ENCODE data around the gene TSHZ1.

The TSHZ1 gene

DNA sequence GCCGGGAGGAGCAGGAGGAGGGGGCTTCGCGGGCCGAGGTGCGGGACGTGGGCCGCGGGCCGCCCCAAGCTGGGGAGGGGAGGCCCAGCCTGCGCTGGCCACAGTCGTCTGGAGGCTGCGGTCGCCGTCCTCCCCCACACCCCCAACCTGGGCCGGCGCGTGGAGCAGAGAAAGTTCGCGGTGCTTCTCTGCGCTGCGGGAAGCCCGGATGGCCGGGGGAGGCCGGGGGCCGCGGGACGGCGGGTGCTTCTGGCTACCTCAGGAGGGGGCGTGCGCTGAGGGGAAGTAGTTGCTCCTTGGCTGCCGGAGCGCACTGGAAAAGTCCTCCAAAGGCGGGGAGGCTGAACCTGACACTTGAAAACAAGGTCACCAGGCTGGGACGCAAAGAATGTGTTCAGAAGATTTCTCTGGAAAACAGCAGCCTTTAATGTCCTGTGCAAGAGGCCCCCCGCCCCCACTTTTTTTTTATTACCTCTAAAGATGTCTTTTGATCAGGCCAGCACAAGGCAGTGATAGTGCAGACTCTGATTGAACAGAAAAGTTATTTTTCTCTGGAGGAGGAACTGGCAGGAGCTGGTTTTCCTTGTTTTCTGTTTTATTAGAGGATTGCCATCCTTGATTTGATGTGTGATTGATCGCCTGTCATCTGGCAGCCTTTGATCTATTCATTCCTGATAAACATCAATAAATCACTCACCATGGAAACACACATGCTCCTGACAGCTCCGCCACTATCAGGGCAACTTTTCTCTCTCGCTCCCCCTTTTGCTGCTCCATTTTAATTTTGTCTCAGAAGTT, 1.6 kb downstream of the TSHZ1 start:
- H3K9ac ChIP-seq: peak overlapping the region; percentile 90
- no peaks in the 10 kb centered on the region for H3K36me3 ChIP-seq
- H3K9me3 ChIP-seq: no peaks in the 10 kb centered on the region
- peak overlapping the region; percentile 98 for H3K4me3 ChIP-seq
- peaks cover 54% of the 10 kb centered on the region for H4K20me1 ChIP-seq
- peak overlapping the region; percentile 87 for H3K4me2 ChIP-seq
- peaks cover 45% of the 10 kb centered on the region for H3K4me1 ChIP-seq
- H3K27me3 ChIP-seq: peaks cover 10% of the 10 kb centered on the region
- no peak for TF ChIP-seq Cebpa-rat (IDR thresholded peaks at IDR 0.05)
- peak overlapping the region; percentile 82 for H3K27ac ChIP-seq

DNA sequence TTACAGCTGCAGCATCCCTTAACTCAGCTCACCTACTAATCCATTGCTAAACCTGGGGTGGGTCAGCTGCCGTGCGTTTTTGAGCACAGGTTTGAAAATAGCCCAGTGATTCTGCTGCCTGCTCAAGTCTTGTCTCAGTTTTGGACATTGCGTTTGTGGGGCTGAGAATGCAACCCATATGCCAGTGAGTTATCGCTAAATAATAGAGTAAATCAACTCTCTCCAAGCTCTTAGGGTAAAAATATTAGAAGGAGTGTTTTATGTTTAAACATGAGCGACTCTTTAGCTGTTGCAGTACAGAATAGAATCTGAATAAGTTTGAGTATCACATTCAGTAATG, 2.1 kb downstream of the TSHZ1 start:
- no peaks in the 10 kb centered on the region for H3K9me3 ChIP-seq
- H3K4me2 ChIP-seq: peak overlapping the region; percentile 87
- TF ChIP-seq Cebpa-rat (IDR thresholded peaks at IDR 0.05): no peak
- H3K36me3 ChIP-seq: no peaks in the 10 kb centered on the region
- peak overlapping the region; percentile 98 for H3K4me3 ChIP-seq
- H3K27me3 ChIP-seq: peaks cover 5% of the 10 kb centered on the region; the same call in 1 of the 2 replicates
- peaks cover 40% of the 10 kb centered on the region for H3K4me1 ChIP-seq
- H3K9ac ChIP-seq: peak overlapping the region; percentile 90; the same call in 1 of the 2 replicates
- peaks cover 54% of the 10 kb centered on the region for H4K20me1 ChIP-seq
- no peak overlapping the region for H3K27ac ChIP-seq

DNA sequence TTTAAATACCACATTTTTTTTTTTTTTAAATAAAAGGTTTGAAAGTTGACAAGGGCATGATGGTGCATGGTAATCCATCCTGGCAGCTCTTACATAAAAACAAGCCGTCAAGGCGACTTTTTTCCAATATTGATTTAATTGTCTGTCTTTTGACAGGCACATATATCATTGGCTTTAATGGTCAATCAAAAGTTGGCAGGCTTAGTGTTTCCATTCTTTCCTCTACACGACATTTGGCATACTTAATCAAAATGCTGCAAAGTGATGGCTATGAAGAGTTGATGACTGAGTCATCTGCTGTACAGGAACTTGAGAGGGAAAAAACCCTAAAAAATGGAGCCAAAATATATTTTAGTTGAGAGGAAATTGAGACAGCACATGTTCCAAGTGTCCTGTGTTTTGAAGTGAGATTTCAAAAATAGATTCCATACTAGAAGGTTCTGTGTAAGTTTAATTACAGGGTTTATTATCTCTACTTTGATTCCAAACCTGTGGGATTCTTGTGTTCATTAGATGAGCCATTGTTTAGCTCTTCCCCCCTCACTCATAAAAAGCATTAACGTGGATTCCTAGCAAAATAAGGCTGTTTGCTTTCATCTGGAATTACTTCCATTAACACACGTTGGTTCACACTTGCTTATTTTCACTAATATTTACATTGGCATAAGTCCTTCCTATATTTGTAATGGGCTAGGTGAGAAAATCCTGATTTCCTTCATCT, 3.2 kb downstream of the TSHZ1 start:
- Histone ChIP-seq H4K20me1 (peaks cover 59% of the 10 kb centered on the region), H3K4me2 (0 out of 2 replicates have a peak overlapping the region, but pooled peaks have one; percentile 87), H3K27me3 (no peaks in the 10 kb centered on the region), H3K27ac (no peak overlapping the region), H3K36me3 (no peaks in the 10 kb centered on the region), H3K4me1 (peaks cover 36% of the 10 kb centered on the region), H3K4me3 (no peak overlapping the region), H3K9ac (no peak overlapping the region), H3K9me3 (no peaks in the 10 kb centered on the region)
- no peak for TF ChIP-seq Cebpa-rat (IDR thresholded peaks at IDR 0.05)

DNA sequence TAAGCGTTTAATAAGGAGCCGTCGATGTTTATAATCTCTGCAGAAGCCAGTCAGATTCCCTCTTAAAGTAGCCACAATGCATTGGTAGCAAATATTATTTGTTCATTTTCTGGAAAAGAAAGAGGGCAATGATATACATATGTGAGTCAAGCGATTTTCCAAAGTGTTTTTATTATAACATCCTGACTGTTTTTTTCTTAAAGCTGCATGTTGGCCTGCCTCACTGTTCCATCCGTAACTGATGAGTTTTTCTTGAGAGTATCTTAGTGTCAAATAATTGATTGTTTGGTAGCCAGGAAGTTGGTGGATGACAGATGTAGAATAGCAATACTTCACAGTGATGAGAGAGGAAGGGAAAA, 3.7 kb downstream of the TSHZ1 start:
- Histone ChIP-seq H3K36me3 (no peaks in the 10 kb centered on the region), H3K4me1 (peaks cover 36% of the 10 kb centered on the region), H4K20me1 (peaks cover 64% of the 10 kb centered on the region), H3K4me2 (no peak overlapping the region), H3K9ac (no peak overlapping the region), H3K27ac (no peak overlapping the region), H3K4me3 (no peak overlapping the region), H3K27me3 (no peaks in the 10 kb centered on the region), H3K9me3 (no peaks in the 10 kb centered on the region)
- no peak for TF ChIP-seq Cebpa-rat (IDR thresholded peaks at IDR 0.05)

DNA sequence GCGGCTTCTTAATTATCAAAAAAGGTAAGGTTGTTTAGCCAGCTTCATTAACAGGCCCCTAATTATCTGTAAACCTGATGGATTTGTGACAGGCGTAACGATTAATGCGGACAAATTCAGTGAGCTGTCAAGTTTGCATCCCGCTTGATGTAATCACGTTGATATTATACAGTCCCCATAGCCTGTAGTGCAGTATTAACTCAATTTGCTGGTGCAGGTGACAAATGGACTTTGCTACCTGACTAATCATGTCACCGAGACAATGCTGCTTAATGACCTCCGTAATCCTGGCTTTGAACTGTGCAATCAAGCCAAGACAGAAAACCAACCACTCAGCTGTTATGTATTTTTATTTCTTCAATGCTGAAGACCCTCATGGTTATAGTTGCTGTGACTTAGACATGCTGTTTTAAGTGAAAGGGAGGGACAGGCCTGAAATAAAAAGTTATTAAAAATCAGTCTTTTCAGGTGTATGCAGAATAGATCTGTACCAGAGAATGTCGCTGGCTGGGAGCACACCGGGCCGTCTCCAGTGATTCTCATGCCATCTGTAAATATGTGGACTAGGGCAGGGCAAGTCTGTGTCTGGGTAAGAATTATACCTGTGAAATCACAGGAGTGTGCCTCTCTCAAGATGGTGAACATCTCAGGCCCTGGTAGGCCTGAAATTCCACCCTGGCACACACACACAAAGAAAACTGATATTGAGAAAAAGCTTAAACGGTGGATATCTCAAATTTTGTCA, 4.3 kb downstream of the TSHZ1 start:
- Histone ChIP-seq H3K4me3 (no peak overlapping the region), H4K20me1 (peaks cover 70% of the 10 kb centered on the region), H3K4me2 (no peak overlapping the region), H3K27me3 (no peaks in the 10 kb centered on the region), H3K36me3 (no peaks in the 10 kb centered on the region), H3K9me3 (no peaks in the 10 kb centered on the region), H3K4me1 (peaks cover 35% of the 10 kb centered on the region), H3K27ac (no peak overlapping the region), H3K9ac (no peak overlapping the region)
- TF ChIP-seq Cebpa-rat (IDR thresholded peaks at IDR 0.05): no peak

DNA sequence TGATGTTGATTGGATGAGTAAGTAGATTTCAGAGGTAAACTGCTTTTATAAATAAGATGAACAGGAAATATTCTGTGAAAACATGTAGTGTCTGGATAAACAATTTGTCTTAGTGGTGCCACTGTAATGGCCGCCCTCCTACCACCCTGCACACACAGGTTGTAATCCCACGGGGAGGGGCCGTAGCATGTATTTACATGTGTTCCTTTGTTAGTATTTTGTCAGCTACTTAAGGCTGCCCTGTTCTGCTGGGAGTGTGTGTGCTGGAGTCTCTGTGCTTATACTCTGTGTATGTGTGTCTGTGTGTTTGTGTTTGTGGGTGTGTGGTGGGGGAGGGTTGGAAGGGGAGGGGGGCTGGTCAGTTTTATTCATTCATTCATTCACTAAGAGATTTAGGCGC, 5.1 kb downstream of the TSHZ1 start:
- peaks cover 30% of the 10 kb centered on the region for H3K4me1 ChIP-seq
- no peak for TF ChIP-seq Cebpa-rat (IDR thresholded peaks at IDR 0.05)
- no peaks in the 10 kb centered on the region for H3K36me3 ChIP-seq
- H3K9ac ChIP-seq: no peak overlapping the region
- H3K9me3 ChIP-seq: no peaks in the 10 kb centered on the region
- H3K4me2 ChIP-seq: no peak overlapping the region
- H3K27ac ChIP-seq: no peak overlapping the region
- no peaks in the 10 kb centered on the region for H3K27me3 ChIP-seq
- no peak overlapping the region for H3K4me3 ChIP-seq
- H4K20me1 ChIP-seq: peaks cover 78% of the 10 kb centered on the region

DNA sequence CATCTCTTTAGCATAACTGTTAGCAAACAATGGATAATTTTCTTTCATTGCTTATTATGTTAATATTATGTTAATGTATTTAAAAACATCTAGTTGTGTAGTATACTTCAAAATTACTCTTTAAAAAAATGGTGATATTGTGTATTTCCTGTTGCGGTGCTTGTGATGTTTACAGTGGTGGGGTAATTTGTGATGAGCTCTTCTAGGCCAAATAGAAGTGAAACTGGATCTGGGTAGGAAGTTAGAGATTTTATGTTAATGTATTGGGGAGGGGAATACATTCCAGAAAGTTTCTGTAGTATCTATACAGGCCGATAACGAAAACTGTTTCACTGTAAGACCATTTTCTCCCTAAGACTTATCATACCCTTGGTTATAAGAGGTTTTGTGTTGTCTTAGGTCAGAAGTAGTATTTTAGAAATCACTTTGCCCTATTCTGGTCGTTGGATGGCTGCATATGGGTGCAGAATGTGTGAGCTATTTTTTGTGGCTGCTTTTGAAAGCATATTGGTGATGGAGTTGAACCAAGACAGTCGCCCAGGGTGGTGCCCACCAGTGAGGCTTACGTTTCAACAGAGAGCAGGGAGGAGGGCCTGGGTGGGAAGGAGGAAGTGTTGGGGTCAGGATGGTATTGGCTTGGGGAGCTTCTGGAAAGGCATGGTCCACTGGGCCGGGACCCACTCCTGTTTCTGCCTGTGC, 5.8 kb downstream of the TSHZ1 start:
- H3K4me3 ChIP-seq: no peak overlapping the region
- peaks cover 30% of the 10 kb centered on the region for H3K4me1 ChIP-seq
- no peak overlapping the region for H3K9ac ChIP-seq
- no peaks in the 10 kb centered on the region for H3K27me3 ChIP-seq
- peak overlapping the region; percentile 6; the same call in 1 of the 2 replicates for H3K4me2 ChIP-seq
- H3K9me3 ChIP-seq: no peaks in the 10 kb centered on the region
- H4K20me1 ChIP-seq: peaks cover 85% of the 10 kb centered on the region
- no peak for TF ChIP-seq Cebpa-rat (IDR thresholded peaks at IDR 0.05)
- no peak overlapping the region for H3K27ac ChIP-seq
- H3K36me3 ChIP-seq: no peaks in the 10 kb centered on the region

DNA sequence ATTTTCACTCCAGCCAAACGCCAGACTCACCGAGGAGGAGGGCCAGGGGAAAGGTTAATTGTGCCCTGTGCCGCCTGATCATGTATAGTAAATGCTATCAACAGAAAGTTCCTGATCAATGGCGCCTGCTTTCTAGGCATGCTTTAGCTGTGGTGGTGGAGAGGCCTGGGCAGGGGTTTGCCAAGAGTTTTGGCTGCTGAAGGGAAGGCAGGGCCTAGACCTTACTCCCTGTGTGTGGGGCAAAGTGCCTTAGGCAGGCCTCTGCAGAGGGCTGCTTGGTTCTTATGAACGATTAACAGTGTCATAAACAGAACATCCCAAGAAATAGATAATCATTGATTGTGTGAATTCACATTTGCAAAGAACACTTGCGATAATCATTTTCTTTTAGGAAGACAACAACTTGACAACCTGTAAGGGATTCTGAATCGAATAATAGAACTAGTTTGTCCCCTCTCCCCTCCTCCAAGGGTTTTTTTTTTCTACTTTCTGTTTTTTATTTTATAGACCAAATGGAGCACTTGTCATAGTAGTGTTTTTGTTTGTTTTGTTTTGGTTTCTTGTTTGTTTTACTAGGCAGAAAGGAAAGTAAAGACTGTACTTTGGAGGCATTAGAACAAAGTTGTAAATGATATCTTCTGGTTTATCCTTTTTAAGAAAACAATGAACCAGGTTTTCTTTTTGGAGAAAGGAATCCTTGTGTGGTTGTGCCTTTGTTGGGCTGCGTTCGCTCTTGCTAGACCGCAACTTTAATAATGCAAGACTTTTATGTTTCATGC, 6.5 kb downstream of the TSHZ1 start:
- Histone ChIP-seq H3K4me2 (peak overlapping the region; percentile 6; the same call in 1 of the 2 replicates), H3K36me3 (no peaks in the 10 kb centered on the region), H3K4me3 (no peak overlapping the region), H3K27ac (no peak overlapping the region), H3K9ac (no peak overlapping the region), H4K20me1 (peaks cover 87% of the 10 kb centered on the region), H3K4me1 (peaks cover 30% of the 10 kb centered on the region), H3K27me3 (no peaks in the 10 kb centered on the region), H3K9me3 (no peaks in the 10 kb centered on the region)
- no peak for TF ChIP-seq Cebpa-rat (IDR thresholded peaks at IDR 0.05)
